Osteoblast (primary cell): ENCODE measurements around the gene GOSR1. TPM values are rescaled to one million over a fixed set of nuclear protein-coding genes. Genes with fewer than 3 reads are reported as not detected.
"Not testable (repeated sequence)": the region's sequence is repeated elsewhere in the genome, so short reads cannot be mapped to it uniquely, and the experiment has no call there.

Experiments used
- DNase-seq: peaks from one replicate; pipeline ENCODE4 v3.0.0; 2011; ENCODE audit warnings: low spot score, mixed read lengths; ENCODE audit not compliant: insufficient read length; ENCODE audit errors: missing footprints
- H2AFZ ChIP-seq: 2 replicates; pipeline ENCODE4 v1.6.0; 2011; ENCODE audit warnings: mild to moderate bottlenecking, low read length
- H3K27ac ChIP-seq: 2 replicates; pipeline ENCODE4 v1.5.1; 2011; ENCODE audit warnings: mild to moderate bottlenecking, low read depth, low read length, moderate library complexity
- H3K27me3 ChIP-seq: 2 replicates; pipeline ENCODE4 v1.6.0; 2012; ENCODE audit warnings: mild to moderate bottlenecking, control low read depth, inconsistent platforms, low read length, moderate library complexity; ENCODE audit not compliant: insufficient read depth
- H3K36me3 ChIP-seq: 2 replicates; pipeline ENCODE4 v1.5.1; 2011; ENCODE audit warnings: mild to moderate bottlenecking, low read length, control low read depth, moderate library complexity; ENCODE audit not compliant: insufficient read depth
- H3K4me1 ChIP-seq: 2 replicates; pipeline ENCODE4 v1.5.1; 2011; ENCODE audit warnings: mild to moderate bottlenecking, low read length, control low read depth, moderate library complexity; ENCODE audit not compliant: insufficient read depth
- H3K4me2 ChIP-seq: 2 replicates; pipeline ENCODE4 v1.6.0; 2011; ENCODE audit warnings: mild to moderate bottlenecking, low read length; ENCODE audit not compliant: insufficient read depth
- H3K4me3 ChIP-seq: fragments of 200-600 bp; sonication (generic); 3 replicates; pipeline ENCODE4 v1.5.1; 2012; ENCODE audit warnings: mild to moderate bottlenecking, low read length, inconsistent platforms; ENCODE audit not compliant: insufficient read depth
- H3K79me2 ChIP-seq: 2 replicates; pipeline ENCODE4 v1.6.0; 2012; ENCODE audit warnings: mild to moderate bottlenecking, low read length, control low read depth, inconsistent platforms; ENCODE audit not compliant: insufficient read depth
- H3K9me3 ChIP-seq: 2 replicates; pipeline ENCODE4 v1.5.1; 2011; ENCODE audit warnings: low read depth, low read length, control low read depth
- H4K20me1 ChIP-seq: 2 replicates; pipeline ENCODE4 v1.6.0; 2012; ENCODE audit warnings: mild to moderate bottlenecking, low read length, control low read depth; ENCODE audit not compliant: insufficient read depth
- total RNA-seq: library from RNA; depleted of rRNA; stranded (reverse); fragments of >200 nt; gene quantifications from 2 replicates; pipeline ENCODE4 v1.2.3, GENCODE V29; 2012
- TF ChIP-seq, protein P1 (sequence below): IDR thresholded peaks from 2 replicates; pipeline ENCODE4 v1.5.1; 2011; ENCODE audit warnings: mild to moderate bottlenecking, low read depth, low read length, moderate library complexity; ENCODE audit errors: extremely low read depth

GOSR1 gene
- total RNA-seq, 1 donor, result 29.3 TPM

- H4K20me1 ChIP-seq, result no peaks in the 10 kb centered on the region
- H3K4me1 ChIP-seq, result no peaks in the 10 kb centered on the region
- H3K27ac ChIP-seq, result no peak overlapping the region
- no peak overlapping the region for H2AFZ ChIP-seq
- no peak overlapping the region for H3K4me3 ChIP-seq
- DNase-seq, result no peak
- H3K27me3 ChIP-seq, result peaks cover 6% of the 10 kb centered on the region
- H3K36me3 ChIP-seq, result no peaks in the 10 kb centered on the region
- no peak overlapping the region for H3K4me2 ChIP-seq
- TF ChIP-seq, protein P1, sequence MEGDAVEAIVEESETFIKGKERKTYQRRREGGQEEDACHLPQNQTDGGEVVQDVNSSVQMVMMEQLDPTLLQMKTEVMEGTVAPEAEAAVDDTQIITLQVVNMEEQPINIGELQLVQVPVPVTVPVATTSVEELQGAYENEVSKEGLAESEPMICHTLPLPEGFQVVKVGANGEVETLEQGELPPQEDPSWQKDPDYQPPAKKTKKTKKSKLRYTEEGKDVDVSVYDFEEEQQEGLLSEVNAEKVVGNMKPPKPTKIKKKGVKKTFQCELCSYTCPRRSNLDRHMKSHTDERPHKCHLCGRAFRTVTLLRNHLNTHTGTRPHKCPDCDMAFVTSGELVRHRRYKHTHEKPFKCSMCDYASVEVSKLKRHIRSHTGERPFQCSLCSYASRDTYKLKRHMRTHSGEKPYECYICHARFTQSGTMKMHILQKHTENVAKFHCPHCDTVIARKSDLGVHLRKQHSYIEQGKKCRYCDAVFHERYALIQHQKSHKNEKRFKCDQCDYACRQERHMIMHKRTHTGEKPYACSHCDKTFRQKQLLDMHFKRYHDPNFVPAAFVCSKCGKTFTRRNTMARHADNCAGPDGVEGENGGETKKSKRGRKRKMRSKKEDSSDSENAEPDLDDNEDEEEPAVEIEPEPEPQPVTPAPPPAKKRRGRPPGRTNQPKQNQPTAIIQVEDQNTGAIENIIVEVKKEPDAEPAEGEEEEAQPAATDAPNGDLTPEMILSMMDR, result no peak
- no peaks in the 10 kb centered on the region for H3K79me2 ChIP-seq
- no peaks in the 10 kb centered on the region for H3K9me3 ChIP-seq
These were observed 94.7 kb downstream of the GOSR1 start for GRCh38 chr17:30571921-30572320.

DNA sequence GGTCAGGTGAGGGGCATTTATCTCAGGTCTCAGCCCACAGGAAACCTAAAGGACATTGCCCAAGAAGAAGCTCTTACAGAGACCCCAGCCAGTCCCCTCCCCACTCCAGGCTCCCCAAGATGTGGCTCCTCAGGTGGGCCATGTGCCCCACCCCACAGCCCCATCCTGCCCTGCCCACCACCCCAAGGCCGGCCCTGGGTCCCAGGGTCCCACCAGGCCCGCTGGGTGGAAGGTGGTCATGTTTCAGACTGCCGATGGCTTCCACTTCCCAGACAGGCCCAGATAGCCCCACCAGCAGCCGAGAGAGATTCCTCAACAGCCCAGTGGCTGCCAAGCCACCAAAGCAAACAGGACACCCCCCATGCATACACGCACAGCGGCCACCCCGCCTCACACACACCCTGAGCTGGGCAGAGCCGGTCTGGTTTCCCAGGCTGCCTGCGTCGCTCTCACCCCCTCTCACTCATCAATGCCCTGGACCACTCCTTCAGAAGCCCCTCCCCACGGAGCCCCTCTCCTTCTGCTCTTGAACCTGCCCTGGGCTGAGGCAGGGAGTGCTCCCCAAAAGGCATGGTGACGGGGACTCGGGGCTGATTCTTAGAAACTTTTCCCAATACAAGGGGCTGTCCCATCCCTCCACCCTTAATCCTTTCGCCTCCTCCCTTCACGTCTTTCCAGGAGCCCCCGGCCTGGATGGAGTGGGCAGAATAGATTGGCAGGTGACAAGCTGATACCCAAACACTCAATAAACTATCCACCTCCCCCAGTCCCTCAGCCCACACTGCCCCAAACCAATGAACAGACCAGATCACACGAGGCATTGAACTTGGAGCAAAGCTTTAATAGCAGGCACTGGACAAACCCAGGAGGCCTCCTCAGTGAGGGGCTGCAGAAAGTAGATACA, 95.7 kb downstream of the GOSR1 start:
- not testable (repeated sequence) for H3K9me3 ChIP-seq, H3K36me3 ChIP-seq, H3K4me1 ChIP-seq, H3K4me3 ChIP-seq, H3K27me3 ChIP-seq, DNase-seq, H3K27ac ChIP-seq, H3K4me2 ChIP-seq, H3K79me2 ChIP-seq, H4K20me1 ChIP-seq, H2AFZ ChIP-seq

DNA sequence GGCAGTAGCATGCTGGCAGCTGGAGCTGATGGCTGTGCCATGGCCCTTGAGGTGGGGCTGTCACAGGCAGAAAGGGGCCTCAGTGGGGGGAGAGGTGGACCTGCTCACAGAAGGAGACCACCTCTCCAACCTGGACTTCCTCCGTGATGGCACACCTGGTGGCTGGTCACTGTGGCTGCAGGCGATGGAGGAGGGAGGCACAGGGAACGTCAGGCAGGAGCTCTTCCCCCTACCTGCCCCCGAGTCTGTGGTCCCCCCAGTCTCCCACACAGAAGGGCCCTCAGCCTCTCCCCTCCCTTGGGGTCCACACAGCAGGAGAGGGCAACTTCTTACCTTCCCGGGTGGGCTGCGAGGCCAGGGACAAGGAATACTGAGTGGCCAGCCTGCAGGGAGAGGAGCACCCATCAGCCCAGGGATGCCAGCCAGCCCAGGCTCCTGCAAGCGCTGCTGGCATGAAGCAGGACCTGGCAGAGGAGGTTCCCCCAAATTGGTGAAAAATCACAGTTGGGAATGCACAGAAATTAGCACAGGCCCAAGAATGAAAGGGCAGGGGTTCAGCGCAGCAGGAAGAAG, 96.5 kb downstream of the GOSR1 start:
- Histone ChIP-seq H4K20me1 (no peaks in the 10 kb centered on the region), H2AFZ (no peak overlapping the region), H3K4me1 (no peaks in the 10 kb centered on the region), H3K36me3 (no peaks in the 10 kb centered on the region), H3K27me3 (no peaks in the 10 kb centered on the region), H3K4me3 (no peak overlapping the region), H3K4me2 (no peak overlapping the region), H3K79me2 (no peaks in the 10 kb centered on the region), H3K27ac (no peak overlapping the region), H3K9me3 (no peaks in the 10 kb centered on the region)
- no peak for DNase-seq
- TF ChIP-seq, protein P1, result no peak

DNA sequence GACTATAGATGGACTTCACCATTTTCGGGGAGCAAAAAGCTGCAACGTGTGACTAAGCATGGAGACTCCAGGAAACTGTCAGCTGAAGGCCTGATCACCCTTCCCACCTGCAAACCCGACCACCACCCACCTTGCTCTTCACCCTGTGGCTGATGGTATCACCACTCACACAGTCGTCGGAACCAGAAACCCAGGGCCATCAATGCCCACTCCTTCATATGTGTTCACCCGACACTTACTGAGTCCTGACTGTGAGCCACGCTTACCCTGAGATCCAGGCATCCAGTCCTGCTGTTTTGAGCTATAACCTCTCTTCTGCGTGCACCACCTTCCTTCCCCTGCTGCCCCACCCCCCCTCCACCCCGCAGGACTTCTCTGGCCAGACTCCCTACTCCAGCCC, 97.1 kb downstream of the GOSR1 start:
- not testable (repeated sequence) for H3K79me2 ChIP-seq, H3K27me3 ChIP-seq, DNase-seq, H3K9me3 ChIP-seq, H2AFZ ChIP-seq, H3K27ac ChIP-seq, H4K20me1 ChIP-seq, H3K4me2 ChIP-seq, H3K4me1 ChIP-seq, H3K36me3 ChIP-seq, H3K4me3 ChIP-seq

DNA sequence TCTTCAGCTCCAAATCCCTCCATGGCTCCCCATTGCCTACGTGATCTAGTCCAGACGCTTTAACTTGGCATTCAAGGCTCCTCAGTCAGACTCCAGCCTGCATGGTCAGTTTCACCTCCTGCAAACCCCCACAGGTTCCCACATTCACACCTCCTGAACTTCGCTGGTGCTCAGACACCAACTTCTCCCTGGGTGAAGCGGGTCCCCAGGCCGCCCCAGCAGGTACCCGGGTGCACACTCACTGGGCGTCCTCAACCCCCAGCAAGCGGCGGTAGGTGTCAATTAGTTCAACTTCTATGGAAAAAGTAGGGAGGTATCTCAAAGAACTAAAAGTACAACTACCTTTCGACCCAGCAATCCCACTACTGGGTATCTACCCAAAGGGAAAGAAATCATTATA, 97.6 kb downstream of the GOSR1 start:
- not testable (repeated sequence) for H3K36me3 ChIP-seq, H3K4me2 ChIP-seq, H4K20me1 ChIP-seq, H3K27me3 ChIP-seq, H3K4me1 ChIP-seq, DNase-seq, H3K9me3 ChIP-seq, H2AFZ ChIP-seq, H3K27ac ChIP-seq, H3K4me3 ChIP-seq, H3K79me2 ChIP-seq

DNA sequence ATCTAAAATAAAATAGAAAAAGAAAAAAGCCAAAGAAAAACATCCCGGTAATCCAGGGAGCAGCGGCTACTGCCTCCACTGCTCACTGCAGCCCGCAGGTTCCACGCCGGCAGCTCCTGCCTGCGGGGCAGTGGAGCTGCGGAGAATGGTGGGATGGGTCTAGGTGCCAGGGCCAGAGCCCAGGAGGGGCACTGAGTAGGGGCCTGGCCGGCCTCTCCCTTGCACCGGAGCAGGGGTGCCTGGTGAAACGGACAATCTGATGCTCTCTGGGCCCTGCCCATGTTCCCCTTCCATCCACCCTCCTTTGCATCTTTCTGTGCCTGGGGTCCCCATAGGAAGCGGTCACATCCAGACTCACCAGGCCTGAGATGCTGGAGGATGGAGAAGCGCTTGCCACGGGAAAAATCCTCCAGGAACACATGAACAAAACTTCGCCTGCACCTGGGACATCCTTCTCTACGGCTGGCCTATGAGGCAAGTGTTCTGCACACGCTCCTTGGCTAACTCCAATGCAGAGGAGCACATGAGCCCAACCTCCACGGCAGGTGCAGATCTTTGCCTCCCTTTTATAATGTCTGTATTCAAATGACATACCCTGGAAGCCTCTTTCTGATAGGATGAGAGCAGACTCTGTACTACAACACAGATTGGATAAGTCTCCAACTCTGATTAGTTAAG, 98.6 kb downstream of the GOSR1 start:
- H3K36me3 ChIP-seq, H3K9me3 ChIP-seq, H3K27me3 ChIP-seq, H3K4me2 ChIP-seq, H3K4me1 ChIP-seq, H3K79me2 ChIP-seq, H2AFZ ChIP-seq, DNase-seq, H3K27ac ChIP-seq, H3K4me3 ChIP-seq, H4K20me1 ChIP-seq: not testable (repeated sequence)
